Measurements from ENCODE around the gene CARS2.

The CARS2 gene

DNA sequence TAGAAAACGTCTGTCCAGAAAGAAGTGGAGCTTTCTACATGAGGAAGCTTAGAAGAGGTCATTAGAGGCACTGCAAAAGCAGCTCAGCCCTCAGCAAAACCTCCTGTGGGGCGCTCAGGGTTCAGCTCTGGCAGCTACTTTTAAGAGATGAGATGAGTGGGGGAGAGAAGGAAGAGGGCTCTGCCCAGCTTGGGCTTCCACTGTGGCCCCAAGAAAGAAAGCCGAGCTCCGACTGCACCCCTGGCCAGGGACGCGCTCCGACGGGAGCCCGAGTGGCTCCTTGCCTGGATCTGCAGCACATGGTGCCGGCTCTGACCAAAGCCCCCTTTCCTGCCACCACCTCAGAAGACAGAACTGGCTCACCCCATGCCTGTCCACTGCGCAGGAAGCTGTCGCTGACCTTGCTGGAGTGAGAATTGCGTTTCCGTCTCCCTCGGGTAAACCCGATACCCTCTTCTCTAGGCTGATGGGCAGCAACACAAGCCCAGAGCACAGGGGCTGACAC lies 54.1 kb downstream of the CARS2 start:
- DNase-seq (ENCODE audit: low spot score), result no peak

DNA sequence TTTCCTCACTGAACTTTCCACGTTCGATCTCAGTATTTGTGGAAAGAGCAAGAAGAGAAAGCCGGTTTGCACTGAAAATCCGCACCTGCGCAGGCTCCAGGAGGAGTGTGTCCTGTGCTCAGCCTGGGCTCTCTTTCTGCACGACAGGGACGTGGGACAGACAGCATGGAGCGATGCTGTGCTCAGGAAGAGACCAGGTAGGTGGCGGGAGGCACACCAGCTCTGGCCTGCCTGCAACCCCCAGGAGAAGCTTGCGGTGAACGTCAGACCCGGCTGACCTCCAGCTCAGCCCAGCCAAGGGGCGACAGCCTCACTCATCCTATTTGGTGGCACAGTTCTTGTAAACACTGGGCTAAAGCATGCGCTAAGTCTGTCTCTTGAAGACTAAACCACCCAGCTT lies 54.6 kb downstream of the CARS2 start:
- no peak for DNase-seq (ENCODE audit: low spot score)

DNA sequence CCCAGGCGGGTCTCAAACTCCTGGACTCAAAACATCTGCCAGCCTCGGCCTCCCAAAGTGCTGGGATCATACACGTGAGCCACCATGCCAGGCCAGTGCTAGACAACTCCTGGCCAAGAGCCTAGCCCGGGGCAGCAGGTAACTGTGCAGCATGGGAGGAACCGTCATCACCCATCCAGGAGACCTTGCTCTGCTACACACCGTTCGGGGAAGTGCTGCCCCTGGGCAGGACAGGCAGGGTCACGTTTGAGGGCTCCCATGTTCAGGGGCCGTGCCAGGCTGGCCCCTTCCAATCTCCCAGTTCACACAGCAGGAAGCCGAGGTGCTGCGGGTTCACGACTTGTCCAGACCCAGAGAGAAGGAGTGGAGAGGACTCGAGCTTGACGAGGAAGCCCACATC lies 55.5 kb downstream of the CARS2 start:
- DNase-seq (ENCODE audit: low spot score), result no peak

DNA sequence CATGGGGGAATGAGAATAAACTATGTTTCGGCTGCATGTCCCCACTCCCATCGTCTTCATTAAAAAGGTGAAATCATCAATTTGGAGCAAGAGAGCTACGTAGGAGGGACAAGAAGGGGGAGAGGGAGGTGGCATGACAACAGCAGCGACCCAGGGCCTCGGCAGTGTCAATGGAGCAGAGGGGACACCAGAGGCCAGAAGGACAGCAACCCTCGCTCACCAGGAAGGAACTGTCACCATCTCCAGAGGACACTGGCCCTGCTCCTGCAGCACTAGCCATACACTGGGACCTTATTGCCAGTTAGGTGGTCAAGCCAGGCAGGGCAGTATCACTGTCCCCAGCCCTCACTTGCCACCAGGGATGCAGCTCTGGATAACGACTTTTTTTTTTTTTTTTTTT lies 56.4 kb downstream of the CARS2 start:
- DNase-seq (ENCODE audit: low spot score), result no peak

DNA sequence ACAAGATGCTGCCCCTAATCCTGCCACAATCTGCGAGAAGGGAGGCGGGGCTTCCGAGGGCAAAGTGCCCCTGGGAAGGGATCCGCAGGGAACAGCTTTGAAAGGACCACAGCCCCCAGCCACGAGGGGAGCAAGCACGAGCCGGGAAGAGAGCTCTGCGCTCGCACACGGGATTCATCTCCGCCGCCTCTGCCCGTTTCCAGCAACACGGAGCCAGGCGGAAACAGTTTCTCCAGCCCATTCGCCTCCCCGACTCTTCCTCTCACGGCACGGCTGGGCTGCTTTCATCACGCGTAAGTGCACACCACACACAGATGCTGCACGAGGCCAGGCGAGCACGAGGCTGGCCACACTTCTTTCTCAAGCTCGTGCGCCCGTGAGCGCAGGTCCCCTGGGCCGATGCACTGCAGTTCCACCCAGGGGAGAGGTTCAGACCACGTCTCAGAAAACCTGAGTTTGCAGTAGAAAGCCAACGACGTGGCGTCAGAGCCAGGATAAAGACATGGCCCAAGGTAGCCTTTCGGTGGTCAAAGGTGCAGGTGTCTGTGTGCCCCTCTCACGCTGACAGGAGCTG lies 57.0 kb downstream of the CARS2 start:
- DNase-seq (ENCODE audit: low spot score), result no peak

DNA sequence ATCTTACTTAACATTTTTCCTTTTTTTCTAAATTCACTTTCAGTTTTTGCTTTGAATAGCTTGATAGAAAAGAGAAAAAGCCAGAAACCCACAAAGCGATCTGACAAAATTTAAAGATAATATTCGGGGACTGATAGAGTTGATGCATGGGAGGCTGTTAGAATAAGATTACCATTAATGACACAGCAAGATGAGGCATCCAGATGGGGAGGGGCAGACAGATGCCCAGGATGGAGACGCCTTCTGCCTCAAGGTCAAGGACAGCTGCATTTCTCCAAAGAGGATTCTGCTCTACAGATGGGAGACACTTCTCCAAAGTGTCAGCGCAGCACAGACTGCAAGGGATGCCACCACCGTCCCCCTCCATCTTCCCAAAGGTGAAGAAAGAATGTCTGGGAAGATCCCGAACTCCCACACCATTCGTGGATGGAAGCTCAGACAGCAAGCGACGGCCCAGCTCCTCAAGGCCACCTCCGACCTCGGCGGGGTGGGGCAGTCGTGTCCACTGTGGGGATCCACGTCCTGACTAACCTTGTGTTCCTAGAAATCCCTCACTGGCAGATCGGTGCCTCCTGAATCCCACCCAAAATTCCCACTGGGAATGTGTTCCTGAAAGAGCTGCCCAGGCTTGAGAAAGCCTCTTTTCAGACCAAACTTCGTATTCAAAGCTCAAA lies 57.6 kb downstream of the CARS2 start:
- DNase-seq (ENCODE audit: low spot score), result no peak

DNA sequence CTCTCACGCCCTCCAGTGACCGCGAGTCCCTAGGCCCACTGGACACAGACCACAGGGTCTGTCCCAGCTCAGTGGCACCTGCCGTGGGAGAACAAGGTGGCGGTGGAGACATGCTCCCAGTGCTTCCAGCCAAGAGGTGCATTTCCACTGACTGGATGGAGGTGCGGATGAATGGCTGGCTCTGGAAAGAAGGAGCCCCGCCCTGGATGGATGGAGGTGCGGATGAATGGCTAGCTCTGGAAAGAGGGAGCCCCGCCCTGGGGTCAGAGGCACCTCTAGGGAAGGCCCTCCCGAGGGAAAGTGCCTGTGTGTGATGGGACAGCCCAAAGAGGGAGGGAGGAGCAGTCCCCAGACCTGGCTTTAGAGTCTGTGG lies 58.6 kb downstream of the CARS2 start:
- no peak for DNase-seq (ENCODE audit: low spot score)

DNA sequence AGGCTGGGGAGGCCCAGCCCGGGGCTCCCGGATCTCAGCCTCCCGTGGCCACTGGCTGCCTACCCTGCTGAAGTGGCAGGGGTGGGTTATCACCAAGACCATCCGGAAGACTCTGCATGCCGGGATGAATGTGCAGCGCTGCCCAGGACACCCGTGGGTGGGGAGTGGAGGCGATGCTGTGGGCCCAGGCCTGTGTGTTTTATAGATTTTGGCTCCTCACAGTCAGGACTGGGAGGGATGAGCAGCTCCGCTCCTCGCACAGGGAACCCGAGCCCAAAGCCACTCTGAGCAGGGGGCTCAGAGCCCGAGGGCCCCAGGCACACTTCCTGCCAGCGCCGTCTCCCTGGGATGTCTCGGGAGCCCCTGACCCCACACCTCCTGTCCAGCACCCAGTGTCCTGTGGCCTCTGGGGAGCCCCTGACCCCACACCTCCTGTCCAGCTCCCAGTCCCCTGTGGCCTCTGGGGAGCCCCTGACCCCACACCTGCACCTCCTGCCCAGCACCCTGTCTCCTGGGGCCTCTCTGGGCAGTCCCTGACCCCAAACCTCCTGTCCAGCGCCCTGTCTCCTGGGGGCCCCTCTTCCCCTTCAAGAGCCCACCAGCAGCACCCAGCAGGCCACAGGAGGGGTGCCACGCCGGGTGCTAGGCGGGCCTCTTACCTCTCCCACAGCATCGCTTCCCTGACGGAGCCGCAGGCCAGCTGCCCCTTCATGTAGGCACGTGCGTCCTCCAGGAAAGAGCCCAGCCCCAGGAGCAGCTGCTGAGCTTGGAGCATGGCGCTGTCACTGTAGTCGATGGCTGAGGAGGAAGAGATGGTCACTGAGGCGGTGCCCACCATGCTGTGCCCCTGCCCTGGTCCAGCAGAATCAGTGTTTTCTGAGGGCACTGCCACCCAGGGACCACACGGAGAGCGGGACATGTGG lies 59.2 kb downstream of the CARS2 start:
- DNase-seq (ENCODE audit: low spot score), result no peak

DNA sequence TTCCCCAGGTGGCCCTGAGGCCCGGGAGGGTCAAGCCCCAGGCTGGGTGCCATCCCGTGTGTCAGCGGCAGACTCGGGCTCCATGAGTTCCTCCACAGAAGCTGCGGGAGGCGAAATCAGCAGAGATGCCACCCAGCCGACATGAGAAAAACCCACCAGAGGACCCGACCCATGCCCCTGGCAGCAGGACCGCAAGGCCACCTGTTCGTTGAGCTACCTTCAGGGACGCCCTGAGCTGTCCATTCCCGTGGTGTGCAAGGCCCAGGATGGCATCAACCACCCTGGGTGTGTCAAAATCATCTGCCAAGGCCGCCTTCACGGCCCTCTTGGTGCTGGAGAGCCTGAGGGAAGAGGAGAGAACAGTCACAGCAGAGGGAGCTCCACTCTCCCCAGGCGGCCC lies 60.2 kb downstream of the CARS2 start:
- no peak for DNase-seq (ENCODE audit: low spot score)

DNA sequence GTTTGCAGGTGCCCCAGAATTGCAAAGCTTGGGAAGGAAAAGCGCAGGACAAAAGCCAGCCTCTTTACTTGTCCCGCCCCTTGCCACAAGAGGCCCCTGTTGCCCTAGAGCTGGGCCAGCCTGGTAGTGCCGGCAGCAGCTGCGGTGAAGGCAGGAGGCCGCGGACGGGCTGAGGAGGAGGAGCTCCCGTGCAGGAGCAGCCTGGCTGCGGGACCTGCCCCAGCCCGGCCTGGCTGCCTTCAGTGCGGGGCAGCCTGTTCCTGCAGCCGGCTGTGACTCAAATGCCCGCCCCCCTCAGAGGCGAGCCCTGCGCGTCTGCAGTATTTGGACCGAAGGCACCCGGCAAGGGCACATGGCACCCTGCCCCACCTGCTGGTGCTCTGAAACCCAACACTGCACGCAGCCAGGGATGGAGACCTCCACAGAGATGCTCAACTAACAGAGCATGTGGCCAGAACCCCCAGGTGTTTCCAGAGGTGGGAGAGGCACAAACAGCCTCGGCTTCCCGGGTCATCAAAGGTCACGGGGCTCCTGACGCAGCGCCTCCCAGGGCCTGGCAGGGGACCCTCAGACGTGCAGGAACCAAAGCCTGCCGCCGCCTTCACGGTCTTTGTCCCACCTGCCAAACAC lies 60.9 kb downstream of the CARS2 start:
- peak; percentile 77 for DNase-seq (ENCODE audit: low spot score)

DNA sequence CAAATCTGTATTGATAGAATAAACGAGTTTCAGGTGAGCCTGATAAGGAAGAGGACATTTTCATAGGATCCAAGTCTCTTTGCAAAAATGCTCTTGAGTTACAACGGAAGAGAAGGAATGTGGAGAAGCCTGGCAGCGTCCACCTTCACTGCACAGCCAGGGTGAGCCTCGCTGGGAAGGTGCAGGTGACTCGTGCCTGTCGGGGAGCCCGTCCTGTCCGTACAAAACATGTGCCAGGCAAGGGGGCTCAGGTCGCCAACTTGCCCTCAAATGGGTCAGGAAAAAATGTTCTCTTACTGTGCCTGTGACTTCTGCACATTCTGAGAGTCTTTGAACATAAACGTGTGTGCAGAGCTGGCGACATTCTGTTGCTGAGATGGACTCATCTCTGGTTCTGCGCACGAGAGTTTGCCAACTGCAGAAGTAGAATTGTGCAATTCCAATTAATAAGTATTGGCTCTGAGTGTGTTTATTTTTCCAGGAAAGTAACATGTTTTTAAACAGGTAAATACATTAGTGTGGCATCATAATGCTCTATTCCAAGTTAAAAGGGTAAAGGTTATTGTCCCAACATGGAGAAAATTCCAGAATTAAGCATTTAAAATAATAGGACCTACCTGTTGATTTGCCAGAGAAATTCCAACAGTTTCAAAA lies 62.0 kb downstream of the CARS2 start:
- DNase-seq (ENCODE audit: low spot score), result no peak

DNA sequence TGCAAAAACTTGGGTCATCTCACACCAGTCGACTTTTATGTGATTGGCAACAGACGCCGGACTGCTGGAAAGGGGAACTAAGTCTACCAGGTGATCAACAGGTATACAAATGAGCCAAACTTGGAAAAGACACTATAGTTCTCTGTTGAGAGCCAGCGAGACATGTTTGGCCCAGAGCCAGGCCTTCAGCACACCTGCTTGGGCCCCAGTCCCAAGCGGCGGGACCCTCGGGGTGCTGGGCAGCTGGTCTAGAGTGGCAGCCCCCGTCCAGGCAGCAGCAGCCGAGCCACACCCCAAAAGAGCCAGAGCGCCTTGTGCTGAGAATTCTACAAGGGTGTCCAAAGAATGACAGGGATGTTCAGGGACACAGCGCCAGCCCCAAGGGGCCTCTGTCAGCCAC lies 62.6 kb downstream of the CARS2 start:
- DNase-seq (ENCODE audit: low spot score), result no peak

DNA sequence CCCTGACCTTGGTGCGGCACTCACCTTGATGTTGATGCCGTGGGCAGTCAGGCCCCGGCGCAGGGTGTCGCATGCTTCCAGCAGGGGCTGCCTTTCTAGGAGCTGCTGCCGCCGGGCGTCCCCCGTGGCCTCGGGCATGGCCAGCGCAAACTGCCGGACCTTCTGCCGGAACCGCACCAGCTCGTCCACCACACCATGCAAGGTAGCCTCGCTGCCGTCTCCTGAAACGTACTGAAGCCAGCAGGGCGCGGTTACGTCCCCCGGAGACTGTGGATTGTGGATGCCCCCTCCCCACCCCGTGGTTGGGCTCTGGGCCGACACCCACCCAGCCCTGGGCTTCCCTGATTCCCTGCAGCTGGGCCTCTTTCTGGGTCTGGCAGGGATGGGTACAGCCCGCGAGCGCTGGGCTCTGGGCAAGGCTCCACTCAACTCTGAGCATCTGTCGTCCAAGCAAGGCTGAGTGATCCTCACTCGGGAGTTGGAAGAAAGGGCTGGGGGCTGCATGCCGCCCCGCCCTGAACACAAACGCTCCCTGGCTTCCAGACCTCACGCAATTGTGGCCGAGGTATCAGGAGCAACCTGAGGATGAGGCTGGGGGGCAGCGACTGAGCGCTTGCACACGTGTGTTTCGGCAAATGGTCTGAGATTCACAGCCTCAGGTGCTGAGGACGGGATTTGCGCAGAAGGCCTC lies 63.5 kb downstream of the CARS2 start:
- DNase-seq (ENCODE audit: low spot score), result no peak

DNA sequence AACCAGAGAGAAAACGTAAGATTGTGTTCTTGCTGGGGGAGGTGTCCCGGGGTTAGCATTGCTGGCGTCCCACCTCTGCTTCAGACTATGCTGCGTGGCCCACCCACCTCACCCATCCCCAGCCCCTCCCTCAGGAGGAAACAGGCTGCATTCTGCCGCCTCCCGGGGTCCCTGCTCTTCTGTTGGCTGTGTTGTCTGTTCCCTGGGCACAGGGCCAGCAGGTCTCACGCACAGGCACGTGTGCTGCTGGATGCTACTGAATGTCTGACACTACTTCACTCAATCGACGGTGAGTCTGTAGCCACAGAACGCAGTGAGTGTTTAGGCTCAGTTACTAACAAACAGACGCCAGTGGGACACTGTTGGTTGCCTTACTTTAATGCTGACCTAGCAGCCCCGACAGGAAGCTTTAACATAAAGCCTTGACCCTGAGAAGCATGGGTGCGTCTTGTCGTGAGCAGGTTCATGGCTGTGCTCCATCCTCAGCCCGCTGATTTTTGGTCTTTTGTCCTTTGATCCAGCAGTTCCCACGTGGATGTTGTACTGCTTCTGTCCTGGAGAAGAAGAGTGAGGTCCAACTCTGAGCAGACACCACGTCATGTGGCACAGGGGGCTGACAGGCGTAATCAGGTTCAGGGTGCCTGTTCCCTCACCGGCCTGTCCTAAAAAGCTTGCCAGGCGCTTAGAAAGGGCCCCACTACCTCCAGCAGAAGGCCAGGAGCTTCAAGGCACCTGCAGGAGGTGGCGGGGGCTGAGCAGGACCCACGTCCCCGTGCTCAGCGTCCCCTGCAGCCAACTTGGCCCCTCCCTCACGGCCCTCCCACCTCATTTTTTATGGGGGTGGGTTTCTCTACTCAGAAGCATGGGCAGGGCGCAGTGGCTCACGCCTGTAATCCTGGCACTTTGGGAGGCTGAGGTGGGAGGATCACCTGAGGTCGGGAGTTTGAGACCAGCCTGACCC lies 64.6 kb downstream of the CARS2 start:
- DNase-seq (ENCODE audit: low spot score), result no peak

DNA sequence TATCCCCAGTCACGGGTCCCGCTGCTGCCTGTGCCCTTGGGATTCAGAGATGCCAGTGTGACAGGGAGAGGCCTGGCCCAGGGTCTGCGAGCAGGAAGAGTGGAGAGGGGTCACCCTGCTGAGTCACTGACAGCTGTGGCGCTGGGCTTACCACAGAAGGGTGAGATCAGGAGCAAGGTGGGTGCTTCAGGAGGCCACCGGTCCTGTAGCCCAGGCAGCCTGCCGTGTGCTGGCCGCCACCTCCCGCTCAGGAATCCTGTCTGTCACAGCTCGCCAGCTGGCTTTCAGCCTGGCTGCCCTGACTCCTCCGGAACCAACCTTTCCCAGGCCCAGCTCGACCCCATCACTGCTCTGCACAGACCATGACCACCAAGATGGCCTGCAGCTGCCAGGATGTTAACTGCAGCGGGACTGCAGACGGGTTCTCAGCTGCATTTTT lies 65.3 kb downstream of the CARS2 start:
- DNase-seq (ENCODE audit: low spot score), result peak; percentile 46

DNA sequence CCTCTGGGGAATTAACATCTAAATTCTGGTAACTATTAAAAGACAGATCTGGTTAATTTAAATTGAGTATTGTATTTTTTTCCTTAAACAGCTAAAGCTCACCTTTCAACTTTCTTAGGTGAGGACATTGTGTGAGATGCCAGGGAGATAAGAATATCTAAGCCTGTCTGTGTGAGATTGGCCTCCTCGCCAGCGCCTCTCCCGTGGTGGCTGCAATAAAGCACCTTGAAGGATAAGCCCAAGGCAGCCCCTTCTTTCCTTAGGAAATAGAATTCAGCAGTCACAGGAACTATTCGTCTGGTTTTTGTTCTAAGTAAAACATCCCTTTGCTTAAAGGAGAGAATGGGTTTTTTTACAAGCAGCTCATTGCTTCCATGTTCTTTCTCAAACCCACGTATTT lies 66.0 kb downstream of the CARS2 start:
- no peak for DNase-seq (ENCODE audit: low spot score)

DNA sequence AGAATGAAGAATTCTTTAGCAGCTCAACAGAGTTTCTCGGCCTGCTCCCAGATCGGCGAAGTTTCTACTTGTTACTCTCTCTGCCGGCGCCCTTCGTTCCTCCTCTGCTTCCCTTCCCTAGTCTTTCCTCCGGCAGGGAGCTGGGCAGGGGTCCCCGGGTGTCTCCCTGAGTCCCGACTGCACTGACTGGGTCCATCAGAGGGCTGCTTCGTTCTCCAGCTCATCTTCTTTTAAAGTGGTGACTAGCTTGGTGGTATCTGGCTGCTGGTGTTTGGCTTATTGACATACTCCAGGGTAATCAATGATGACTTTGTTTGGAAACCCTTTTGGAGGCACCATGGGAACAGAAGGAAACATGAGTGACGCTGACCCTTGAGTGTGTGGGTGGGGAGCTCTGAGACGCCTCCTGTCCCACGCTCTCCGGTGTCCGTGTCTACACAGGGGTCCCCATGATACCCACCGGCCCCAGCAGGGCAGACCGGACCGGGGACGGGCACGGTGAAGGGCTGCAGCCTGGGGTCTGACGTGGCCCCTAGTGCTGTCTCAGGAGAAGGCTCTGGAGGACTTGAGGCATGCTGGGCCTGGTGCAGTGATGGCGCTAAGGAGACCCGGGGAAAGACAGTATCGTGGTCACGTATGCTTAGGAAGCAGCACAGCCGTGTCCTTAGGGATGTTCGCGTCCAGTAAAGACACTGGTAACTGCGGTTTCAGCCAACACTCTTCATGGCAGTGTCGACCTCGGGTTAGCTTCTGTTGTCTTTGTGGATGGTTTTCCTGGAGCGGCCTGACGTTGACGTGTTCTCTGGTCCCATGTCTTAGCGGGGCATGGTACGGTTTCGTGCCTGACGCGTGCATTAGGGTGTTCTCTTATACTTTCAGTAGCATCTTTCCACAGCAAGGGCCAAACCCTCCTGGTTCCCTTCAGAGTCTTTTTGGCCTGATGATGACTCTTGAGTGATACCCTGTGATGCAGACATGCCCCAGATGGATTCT lies 66.8 kb downstream of the CARS2 start:
- no peak for DNase-seq (ENCODE audit: low spot score)

DNA sequence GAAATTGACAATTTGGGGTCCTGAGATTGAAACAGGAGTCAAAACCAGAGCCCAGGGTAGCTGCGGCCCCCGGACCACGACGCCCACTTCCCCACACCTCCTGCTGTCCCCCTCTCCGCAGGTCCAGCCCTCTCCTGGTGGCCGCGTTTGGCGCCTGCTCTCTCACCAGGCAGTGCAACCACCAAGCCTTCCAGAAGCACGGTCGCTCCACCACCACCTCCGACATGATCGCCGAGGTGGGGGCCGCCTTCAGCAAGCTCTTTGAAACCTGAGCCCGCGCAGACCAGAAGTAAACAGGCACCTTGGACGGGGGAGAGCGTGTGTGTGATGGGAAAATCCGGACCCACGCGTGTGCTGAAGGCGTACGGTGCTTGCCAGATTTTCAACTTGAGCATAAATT lies 67.7 kb downstream of the CARS2 start:
- no peak for DNase-seq (ENCODE audit: low spot score)

DNA sequence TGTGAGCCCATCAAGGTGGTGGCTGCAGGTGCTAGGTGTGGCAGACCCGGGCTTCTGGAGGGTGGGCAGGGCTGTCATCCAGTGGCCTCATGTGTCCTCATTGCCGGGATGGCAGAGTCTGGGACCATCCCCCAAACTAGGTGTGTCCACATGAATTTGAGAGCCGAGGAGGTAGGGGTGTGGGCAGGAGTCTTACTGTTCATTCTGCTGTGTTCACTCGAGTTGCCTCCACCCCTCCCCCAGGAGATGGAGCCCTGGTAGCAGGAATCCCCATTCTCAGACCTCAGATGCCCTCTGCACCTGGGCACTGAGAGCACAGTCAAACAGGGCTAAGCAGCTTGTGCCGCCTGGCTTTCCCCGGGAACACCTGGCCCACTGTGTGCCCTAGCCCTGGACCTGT lies 68.2 kb downstream of the CARS2 start:
- DNase-seq (ENCODE audit: low spot score), result no peak

Data from kidney tubule cell (primary cell).